Vagina (tissue), 2 donors: ENCODE measurements around the gene CCDC39. TPM values are rescaled to one million over a fixed set of nuclear protein-coding genes. Genes with fewer than 3 reads are reported as not detected.

Source experiments
- DNase-seq, 2 donors: peaks; one replicate each; pipeline ENCODE4 v3.0.0-alpha.2; 2017; ENCODE audit errors: extremely low spot score in 2 of 2
- H3K27ac ChIP-seq: fragments of 200-600 bp; sonication (generic); one replicate; pipeline ENCODE4 v1.5.1; 2019
- H3K27me3 ChIP-seq: fragments of 200-600 bp; sonication (generic); one replicate; pipeline ENCODE4 v1.5.1; 2019
- H3K36me3 ChIP-seq, 2 donors: fragments of 200-600 bp; sonication (generic); one replicate each; pipeline ENCODE4 v1.5.1; 2017 to 2019
- H3K4me1 ChIP-seq: fragments of 200-600 bp; sonication (generic); one replicate; pipeline ENCODE4 v1.5.1; 2019
- H3K4me3 ChIP-seq, 2 donors: fragments of 200-600 bp; sonication (generic); 1 replicate in 1 of 2; 2 replicates in 1 of 2; pipeline ENCODE4 v1.5.1; 2016 to 2019
- H3K9me3 ChIP-seq: fragments of 200-600 bp; sonication (generic); one replicate; pipeline ENCODE4 v1.5.1; 2019
- CTCF ChIP-seq, 3 experiments: fragments of 450-650 bp in 2 of 3; fragments of 200-600 bp in 1 of 3; sonication (generic) in 1 of 3; IDR thresholded peaks; one replicate each; pipeline ENCODE4 v1.5.1; 2017 to 2019; ENCODE audit warnings: antibody characterized with exemption in 3 of 3, mild to moderate bottlenecking in 2 of 3, moderate library complexity in 2 of 3
- POLR2A ChIP-seq, 2 donors: fragments of 450-650 bp; IDR thresholded peaks; one replicate each; pipeline ENCODE4 v1.6.1; 2017; ENCODE audit warnings: antibody characterized with exemption in 2 of 2, mild to moderate bottlenecking in 2 of 2, moderate library complexity in 2 of 2
- POLR2AphosphoS5 ChIP-seq, 2 donors: sonication (generic); formaldehyde crosslinking; IDR thresholded peaks; one replicate each; pipeline ENCODE4 v1.9.0; 2017; ENCODE audit warnings: antibody characterized with exemption in 2 of 2, mild to moderate bottlenecking in 2 of 2, low read depth in 1 of 2; ENCODE audit not compliant: insufficient read depth in 1 of 2
- intact Hi-C: fragments of 100-400 bp; cut with DNase I; formaldehyde crosslinking; loops from one replicate; pipeline ENCODE4 v1.15.1; 2023
- total RNA-seq: library from RNA; depleted of rRNA; stranded (reverse); fragments of >200 nt; gene quantifications from one replicate; pipeline ENCODE4 v1.2.3, GENCODE V29; 2016

The CCDC39 gene
- total RNA-seq, 1 donor from 2014 or later = not detected

- Histone ChIP-seq H3K4me1 (no peaks in the 10 kb centered on the region), H3K27ac (no peak overlapping the region), H3K4me3 (no peak overlapping the region), H3K27me3 (no peaks in the 10 kb centered on the region), H3K36me3 (no peaks in the 10 kb centered on the region), H3K9me3 (no peaks in the 10 kb centered on the region)
- TF ChIP-seq CTCF (IDR thresholded peaks at IDR 0.05) = no peak
- TF ChIP-seq POLR2A (IDR thresholded peaks at IDR 0.05) = no peak
- no peak for TF ChIP-seq POLR2AphosphoS5 (IDR thresholded peaks at IDR 0.05; ENCODE audit: insufficient read depth in 1 of 2, low read depth in 1 of 2)
- no peak for DNase-seq
- intact Hi-C loops = no loop called here
Measured at GRCh38 chr3:180580934-180581333, 98.4 kb downstream of the CCDC39 start.

GRCh38 chr3:180575571-180575970, 103.7 kb downstream of the CCDC39 start:
- Histone ChIP-seq H3K4me1 (no peaks in the 10 kb centered on the region), H3K27me3 (no peaks in the 10 kb centered on the region), H3K4me3 (no peak overlapping the region), H3K27ac (no peak overlapping the region), H3K36me3 (no peaks in the 10 kb centered on the region), H3K9me3 (no peaks in the 10 kb centered on the region)
- no peak for DNase-seq
- intact Hi-C loops = no loop called here
- TF ChIP-seq CTCF (IDR thresholded peaks at IDR 0.05) (no peak), POLR2AphosphoS5 (IDR thresholded peaks at IDR 0.05; ENCODE audit: insufficient read depth in 1 of 2, low read depth in 1 of 2) (no peak), POLR2A (IDR thresholded peaks at IDR 0.05) (no peak)

- TF ChIP-seq POLR2AphosphoS5 (IDR thresholded peaks at IDR 0.05; ENCODE audit: insufficient read depth in 1 of 2, low read depth in 1 of 2) (no peak), CTCF (IDR thresholded peaks at IDR 0.05) (no peak)
- no peaks in the 10 kb centered on the region for H3K27me3 ChIP-seq
- intact Hi-C loops = no loop called here
Measured at GRCh38 chr3:180571831-180572598, 107.3 kb downstream of the CCDC39 start.

GRCh38 chr3:180570238-180570637, 109.1 kb downstream of the CCDC39 start:
- intact Hi-C loops = no loop called here
- H3K27me3 ChIP-seq = no peaks in the 10 kb centered on the region
- no peaks in the 10 kb centered on the region for H3K9me3 ChIP-seq
- TF ChIP-seq POLR2A (IDR thresholded peaks at IDR 0.05) (no peak), CTCF (IDR thresholded peaks at IDR 0.05) (no peak), POLR2AphosphoS5 (IDR thresholded peaks at IDR 0.05; ENCODE audit: insufficient read depth in 1 of 2, low read depth in 1 of 2) (no peak)
- no peaks in the 10 kb centered on the region for H3K4me1 ChIP-seq
- H3K27ac ChIP-seq = no peak overlapping the region
- H3K36me3 ChIP-seq = no peaks in the 10 kb centered on the region
- no peak for DNase-seq
- H3K4me3 ChIP-seq = no peak overlapping the region

More at GRCh38 chr3:180571831-180572598, 107.3 kb downstream of the CCDC39 start:
- DNase-seq = no peak
- Histone ChIP-seq H3K36me3 (no peaks in the 10 kb centered on the region), H3K4me3 (no peak overlapping the region), H3K4me1 (no peaks in the 10 kb centered on the region), H3K27ac (no peak overlapping the region), H3K9me3 (no peaks in the 10 kb centered on the region)

GRCh38 chr3:180564676-180565075, 114.6 kb downstream of the CCDC39 start:
- H3K4me1 ChIP-seq = no peaks in the 10 kb centered on the region
- intact Hi-C loops = loop anchor here (5.0 kb wide), 1 partner anchor 78 kb away; no protein-coding TSS in a partner anchor
- TF ChIP-seq POLR2A (IDR thresholded peaks at IDR 0.05) (no peak), POLR2AphosphoS5 (IDR thresholded peaks at IDR 0.05; ENCODE audit: insufficient read depth in 1 of 2, low read depth in 1 of 2) (no peak), CTCF (IDR thresholded peaks at IDR 0.05) (no peak)
- H3K4me3 ChIP-seq = no peak overlapping the region
- no peaks in the 10 kb centered on the region for H3K9me3 ChIP-seq
- no peak for DNase-seq
- no peaks in the 10 kb centered on the region for H3K36me3 ChIP-seq
- no peaks in the 10 kb centered on the region for H3K27me3 ChIP-seq
- no peak overlapping the region for H3K27ac ChIP-seq
